Stomach (tissue), 4 donors: ENCODE measurements around the gene CENPP.

Experiments
- POLR2A ChIP-seq, 4 donors: fragments of 450-650 bp; IDR thresholded peaks; one replicate each; pipeline ENCODE4 v1.6.1; 2016; ENCODE audit warnings: antibody characterized with exemption in 4 of 4, control low read depth in 2 of 4, mild to moderate bottlenecking in 1 of 4, moderate library complexity in 1 of 4
- TF ChIP-seq, protein P1 (sequence below), 7 experiments: fragments of 450-650 bp in 4 of 7; fragments of 200-600 bp in 3 of 7; sonication (generic) in 3 of 7; IDR thresholded peaks; one replicate each; pipeline ENCODE4 v1.5.1; 2016 to 2019; ENCODE audit warnings: antibody characterized with exemption in 7 of 7, control low read depth in 2 of 7, mild to moderate bottlenecking in 1 of 7

DNA sequence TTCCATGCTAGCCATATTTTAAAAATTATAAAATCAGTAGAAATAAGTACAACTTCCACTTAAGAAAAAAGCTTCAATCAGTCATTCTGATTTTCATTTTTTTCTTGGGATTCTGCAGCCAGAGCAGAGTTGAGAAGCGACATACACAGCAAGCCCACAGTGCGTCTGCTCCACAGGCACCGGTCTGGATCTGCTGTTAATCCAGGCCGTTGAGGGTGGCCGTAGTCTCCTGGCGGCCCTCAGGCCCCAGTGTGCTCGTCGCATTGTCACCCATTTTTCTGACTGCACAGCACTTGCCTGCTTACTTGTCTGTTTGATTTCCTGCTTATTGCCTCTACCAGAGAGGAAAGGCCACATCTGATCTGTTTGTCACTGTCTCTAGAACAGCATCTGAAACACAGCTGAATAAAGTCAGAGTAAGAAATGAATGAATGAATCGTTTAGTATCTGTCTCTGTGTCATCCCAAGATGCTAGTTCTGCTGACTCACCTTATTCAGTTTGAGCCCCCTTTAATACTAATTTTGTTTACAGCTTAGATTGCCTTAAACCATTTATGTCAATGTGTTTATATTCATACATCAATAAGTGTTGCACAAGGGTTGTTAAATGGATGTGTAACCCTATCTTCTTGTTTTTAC lies 168.1 kb downstream of the CENPP start:
- TF ChIP-seq POLR2A (IDR thresholded peaks at IDR 0.05) = no peak
- TF ChIP-seq, protein P1, sequence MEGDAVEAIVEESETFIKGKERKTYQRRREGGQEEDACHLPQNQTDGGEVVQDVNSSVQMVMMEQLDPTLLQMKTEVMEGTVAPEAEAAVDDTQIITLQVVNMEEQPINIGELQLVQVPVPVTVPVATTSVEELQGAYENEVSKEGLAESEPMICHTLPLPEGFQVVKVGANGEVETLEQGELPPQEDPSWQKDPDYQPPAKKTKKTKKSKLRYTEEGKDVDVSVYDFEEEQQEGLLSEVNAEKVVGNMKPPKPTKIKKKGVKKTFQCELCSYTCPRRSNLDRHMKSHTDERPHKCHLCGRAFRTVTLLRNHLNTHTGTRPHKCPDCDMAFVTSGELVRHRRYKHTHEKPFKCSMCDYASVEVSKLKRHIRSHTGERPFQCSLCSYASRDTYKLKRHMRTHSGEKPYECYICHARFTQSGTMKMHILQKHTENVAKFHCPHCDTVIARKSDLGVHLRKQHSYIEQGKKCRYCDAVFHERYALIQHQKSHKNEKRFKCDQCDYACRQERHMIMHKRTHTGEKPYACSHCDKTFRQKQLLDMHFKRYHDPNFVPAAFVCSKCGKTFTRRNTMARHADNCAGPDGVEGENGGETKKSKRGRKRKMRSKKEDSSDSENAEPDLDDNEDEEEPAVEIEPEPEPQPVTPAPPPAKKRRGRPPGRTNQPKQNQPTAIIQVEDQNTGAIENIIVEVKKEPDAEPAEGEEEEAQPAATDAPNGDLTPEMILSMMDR (IDR thresholded peaks at IDR 0.05) = no peak
